T-helper 1 cell treated with Interleukin-12 subunit alpha and Interleukin-12 subunit beta and Interleukin-4 antibody, amounts not matched to agents 30 ng/mL and 1 ng/mL, for 36 hours (primary cell): Measurements from ENCODE around the gene MAPK1. TPM values are rescaled to one million over a fixed set of nuclear protein-coding genes. Genes with fewer than 3 reads are reported as not detected.
"Not testable (repeated sequence)": the region's sequence is repeated elsewhere in the genome, so short reads cannot be mapped to it uniquely, and the experiment has no call there.

Source experiments
- intact Hi-C: fragments of 100-400 bp; cut with micrococcal nuclease; formaldehyde crosslinking; loops from one replicate; pipeline ENCODE4 v1.15.1; 2024
- total RNA-seq: library from RNA; stranded (reverse); gene quantifications from 2 replicates; pipeline ENCODE4 v1.2.3, GENCODE V29; 2022

The MAPK1 gene
- total RNA-seq, 1 donor from 2014 or later: 120 TPM

DNA sequence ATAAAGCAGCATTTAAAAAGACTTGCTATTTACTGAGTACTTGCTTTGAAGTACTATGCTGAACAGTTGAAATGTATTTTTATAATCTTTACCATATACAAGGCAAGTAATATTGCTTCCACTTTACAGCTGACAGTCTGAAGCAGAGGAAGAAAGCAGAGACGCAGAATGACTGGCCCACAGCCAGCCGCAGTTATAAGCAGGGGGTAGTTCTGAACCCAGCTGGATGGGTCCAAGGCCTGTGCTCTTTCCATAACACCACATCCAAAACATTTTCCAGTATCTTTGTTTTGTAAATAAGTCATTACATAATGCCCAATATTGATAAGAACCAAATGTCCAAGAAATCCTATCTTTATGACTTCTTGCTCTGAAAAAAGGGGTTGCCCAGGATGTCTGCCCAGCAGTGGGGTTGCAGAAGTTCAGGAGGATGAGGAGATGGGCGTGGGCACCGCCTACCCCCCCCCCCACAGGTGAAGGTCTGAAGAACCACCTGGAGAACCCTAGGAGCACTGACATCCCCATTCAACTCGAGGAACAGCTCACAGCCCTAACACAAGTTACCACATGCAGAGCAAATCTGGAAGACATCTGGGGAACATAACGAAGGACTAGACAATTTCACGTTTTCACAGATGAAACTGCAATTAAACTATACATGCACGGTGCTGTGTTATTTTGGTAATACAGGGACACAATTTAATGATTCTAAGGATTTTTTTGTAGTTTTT is 107.6 kb downstream of the MAPK1 start:
- intact Hi-C loops: no loop called here

DNA sequence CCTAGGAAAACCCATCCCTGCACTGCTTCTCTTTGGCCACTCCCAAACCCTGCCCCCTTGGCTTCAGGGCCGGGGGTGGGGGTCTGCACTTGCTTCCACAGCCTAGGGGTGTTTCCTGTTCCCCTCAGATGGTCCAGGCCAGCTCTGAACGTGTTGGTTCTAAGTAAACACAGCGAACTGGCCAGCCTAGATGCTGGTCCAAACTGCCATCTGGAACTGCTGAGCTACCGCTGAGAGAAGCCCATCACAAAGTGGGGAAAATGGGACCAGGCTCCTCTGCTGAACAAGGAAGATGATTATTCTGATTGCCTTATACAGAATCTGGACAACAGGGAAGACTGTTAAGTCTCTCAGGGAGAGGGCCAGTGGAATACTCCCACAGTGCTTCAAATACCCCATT is 108.4 kb downstream of the MAPK1 start:
- intact Hi-C loops: no loop called here

- intact Hi-C loops: no loop called here
These were observed 109.2 kb downstream of the MAPK1 start for GRCh38 chr22:21758091-21758864.

- intact Hi-C loops: no loop called here
These were observed 111.6 kb downstream of the MAPK1 start for GRCh38 chr22:21755851-21756284.

GRCh38 chr22:21754523-21754922 is 112.9 kb downstream of the MAPK1 start:
- intact Hi-C loops: no loop called here

- intact Hi-C loops: no loop called here
These were observed 113.9 kb downstream of the MAPK1 start for GRCh38 chr22:21753374-21754111.

GRCh38 chr22:21752276-21752675 is 115.2 kb downstream of the MAPK1 start:
- intact Hi-C loops: no loop called here

GRCh38 chr22:21745948-21746347 is 121.5 kb downstream of the MAPK1 start:
- intact Hi-C loops: no loop called here

DNA sequence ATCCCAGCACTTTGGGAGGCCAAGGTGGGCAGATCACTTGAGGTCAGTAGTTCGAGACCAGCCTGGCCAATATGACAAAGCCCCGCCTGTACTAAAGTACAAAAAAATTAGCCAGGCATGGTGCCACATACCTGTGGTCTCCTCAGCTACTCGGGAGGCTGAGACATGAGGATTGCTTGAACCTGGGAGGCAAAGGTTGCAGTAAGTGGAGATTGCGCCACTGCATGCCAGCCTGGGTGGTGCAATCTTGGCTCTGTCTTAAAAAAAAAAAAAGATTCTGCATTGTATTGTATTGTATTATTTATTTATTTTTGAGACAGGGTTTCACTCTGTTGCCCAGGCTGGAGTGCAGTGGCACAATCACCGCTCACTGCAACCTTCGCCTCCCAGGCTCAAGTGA is 122.5 kb downstream of the MAPK1 start:
- intact Hi-C loops: not testable (repeated sequence)

DNA sequence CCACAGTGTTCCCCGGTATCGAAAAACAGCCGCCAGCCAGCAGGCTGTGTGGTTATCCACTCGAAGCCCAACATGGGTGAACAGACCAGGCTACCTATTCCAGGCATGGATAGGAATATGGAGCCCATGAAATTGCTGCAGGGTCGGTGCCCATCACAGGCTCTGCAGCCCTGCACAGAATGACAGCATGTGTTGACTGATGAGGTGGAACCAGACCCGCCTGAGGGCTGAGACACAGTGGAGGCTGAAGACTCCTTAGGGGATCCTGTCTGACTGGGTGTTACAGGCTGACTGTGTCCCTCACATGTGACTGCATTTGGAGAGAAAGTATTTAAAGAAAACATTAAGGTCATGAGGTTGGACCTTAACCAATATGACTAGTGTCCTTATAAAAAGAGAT is 125.7 kb downstream of the MAPK1 start:
- intact Hi-C loops: no loop called here

- intact Hi-C loops: no loop called here
These were observed 126.4 kb downstream of the MAPK1 start for GRCh38 chr22:21741059-21741458.

- intact Hi-C loops: loop anchor here (5.0 kb wide), 1 partner anchor 242 kb away; the partner anchor contains the start of gene TOP3B
These were observed 127.5 kb downstream of the MAPK1 start for GRCh38 chr22:21739828-21740377.

DNA sequence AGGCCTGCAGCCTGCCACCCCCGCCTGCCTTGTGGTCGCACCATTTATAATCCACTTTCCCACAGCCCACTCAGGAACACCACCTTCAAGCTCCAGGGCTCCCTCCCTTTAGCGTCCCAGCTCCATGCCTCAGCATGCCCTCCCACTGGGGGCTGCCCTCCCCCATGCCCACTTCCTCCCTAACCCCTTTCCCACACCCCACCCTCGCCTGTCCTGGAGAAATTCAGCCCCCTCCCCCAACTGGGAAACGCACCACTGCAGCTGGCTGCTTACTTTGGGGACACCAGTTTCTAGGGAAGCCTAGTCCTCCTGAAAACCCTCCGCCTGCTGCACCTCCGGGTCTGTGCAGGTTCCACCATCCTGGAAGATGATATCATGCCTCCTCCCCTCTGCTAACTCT is 128.5 kb downstream of the MAPK1 start:
- intact Hi-C loops: loop anchor here (5.0 kb wide), 1 partner anchor 243 kb away; the partner anchor contains the start of gene TOP3B

GRCh38 chr22:21738081-21738480 is 129.4 kb downstream of the MAPK1 start:
- intact Hi-C loops: loop anchor here (5.0 kb wide), 1 partner anchor 244 kb away; the partner anchor contains the start of gene TOP3B

- intact Hi-C loops: loop anchor here (5.0 kb wide), 1 partner anchor 245 kb away; the partner anchor contains the start of gene TOP3B
These were observed 130.5 kb downstream of the MAPK1 start for GRCh38 chr22:21736948-21737347.

DNA sequence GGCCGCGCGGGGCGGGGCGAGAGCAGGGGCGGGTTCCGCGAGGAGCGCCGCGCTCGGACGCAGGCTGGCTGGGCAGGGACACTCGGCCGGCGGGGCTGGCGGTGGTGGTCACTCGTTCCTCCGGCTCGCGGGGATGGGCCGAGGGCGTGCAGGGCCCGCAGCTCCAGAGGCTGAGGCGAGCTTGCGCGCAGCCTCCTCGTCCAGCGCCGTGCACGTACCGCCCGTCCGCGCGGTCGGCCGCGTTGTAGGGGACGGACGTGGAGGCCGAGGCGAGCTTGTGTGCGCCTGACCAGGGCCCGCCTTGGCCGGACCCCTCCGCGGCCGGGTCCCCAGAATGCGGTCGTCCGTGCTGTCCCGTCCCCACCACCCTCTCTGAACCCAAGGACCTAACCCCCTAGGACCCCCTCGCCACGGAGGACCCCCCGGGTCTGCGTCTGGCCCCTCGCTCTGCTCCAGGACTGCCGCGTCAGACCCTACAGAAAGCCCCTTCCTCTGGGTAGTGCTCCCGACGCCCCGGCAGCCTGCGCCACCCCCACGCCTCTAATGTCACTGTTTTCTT is 131.3 kb downstream of the MAPK1 start:
- intact Hi-C loops: loop anchor here (5.0 kb wide), 1 partner anchor 246 kb away; the partner anchor contains the start of gene TOP3B

GRCh38 chr22:21735200-21736083 is 132.0 kb downstream of the MAPK1 start, which contains the start of gene YPEL1:
TSS of gene YPEL1 (minus strand) at chr22:21735794. CDS start at chr22:21710744, 25,050 bp downstream.
- intact Hi-C loops: loop anchor here (1.0 to 5.0 kb wide), 8 partner anchors 23 to 247 kb away; partner anchors contain the start of genes PPIL2, PPM1F and TOP3B

DNA sequence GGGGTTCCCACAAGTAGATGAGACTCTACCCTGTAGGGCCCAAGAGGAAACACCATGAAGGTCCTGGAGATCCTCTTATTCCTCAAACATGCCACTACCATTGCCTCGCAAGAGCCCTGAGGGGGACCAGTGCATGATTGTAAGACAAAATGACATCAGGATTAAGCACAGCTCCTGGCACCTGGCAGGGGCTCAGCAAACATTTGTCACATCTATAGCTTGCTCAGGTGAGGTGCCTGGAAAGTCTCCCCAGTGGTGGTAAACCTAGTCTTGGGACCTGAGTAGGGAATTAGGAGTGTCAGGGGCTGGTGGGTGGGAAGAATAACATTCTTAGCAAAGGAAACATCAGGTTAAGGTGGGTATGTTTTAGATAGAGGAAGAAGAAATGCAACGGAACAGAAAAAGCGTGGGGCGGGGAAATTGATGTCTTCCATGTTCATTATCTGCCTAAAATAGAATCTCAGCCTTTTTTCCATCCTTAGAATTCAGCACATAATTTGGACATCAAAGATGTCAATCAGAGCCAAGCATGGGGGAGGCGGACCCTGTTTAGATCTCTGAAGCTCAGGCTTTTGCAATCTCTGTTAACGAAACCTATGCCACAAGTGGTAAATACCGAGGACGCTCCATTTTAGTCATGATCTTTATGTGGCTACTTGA is 132.8 kb downstream of the MAPK1 start:
- intact Hi-C loops: loop anchor here (1.0 to 5.0 kb wide), 8 partner anchors 22 to 248 kb away; partner anchors contain the start of genes PPIL2, PPM1F and TOP3B

GRCh38 chr22:21731503-21731902 is 135.9 kb downstream of the MAPK1 start:
- intact Hi-C loops: no loop called here
